ENCODE results near the gene MARVELD3. TPM values are rescaled to one million over a fixed set of nuclear protein-coding genes. Genes with fewer than 3 reads are reported as not detected.
A peak's percentile ranks its signal among the peaks of the same experiment; 100 is the strongest.
"Not testable (repeated sequence)": the region's sequence is repeated elsewhere in the genome, so short reads cannot be mapped to it uniquely, and the experiment has no call there.

The MARVELD3 gene
- total RNA-seq, 2 experiments from 2014 or later: not detected

- Mint-ChIP-seq H3K27me3 (no peaks in the 10 kb centered on the region), H3K9me3 (ENCODE audit: low read depth) (no peaks in the 10 kb centered on the region), H3K4me3 (no peak overlapping the region), H3K4me1 (peaks cover 8% of the 10 kb centered on the region), H3K27ac (no peak overlapping the region), H3K36me3 (peaks cover 13% of the 10 kb centered on the region)
- ATAC-seq: no peak
- no peak for DNase-seq
- CTCF ChIA-PET: interaction anchor here (1.4 to 1.7 kb wide), 2 partner anchors 59 to 292 kb away, joined by 6 to 7 read pairs; no protein-coding TSS in a partner anchor
Measured at GRCh38 chr16:71669926-71670536, 44.0 kb downstream of the MARVELD3 start.

GRCh38 chr16:71670537-71670936, 44.6 kb downstream of the MARVELD3 start:
- no peaks in the 10 kb centered on the region for H3K27me3 Mint-ChIP-seq
- H3K36me3 Mint-ChIP-seq: peaks cover 17% of the 10 kb centered on the region
- DNase-seq: no peak
- ATAC-seq: no peak
- H3K9me3 Mint-ChIP-seq (ENCODE audit: low read depth): no peaks in the 10 kb centered on the region
- H3K27ac Mint-ChIP-seq: no peak overlapping the region
- H3K4me3 Mint-ChIP-seq: no peak overlapping the region
- peaks cover 12% of the 10 kb centered on the region for H3K4me1 Mint-ChIP-seq
- CTCF ChIA-PET: interaction anchor here (1.4 to 1.7 kb wide), 2 partner anchors 59 to 292 kb away, joined by 6 to 7 read pairs; no protein-coding TSS in a partner anchor

GRCh38 chr16:71671165-71671564, 45.2 kb downstream of the MARVELD3 start:
- no peak for ATAC-seq
- Mint-ChIP-seq H3K36me3 (peaks cover 20% of the 10 kb centered on the region), H3K27me3 (no peaks in the 10 kb centered on the region), H3K4me1 (peaks cover 18% of the 10 kb centered on the region), H3K9me3 (ENCODE audit: low read depth) (no peaks in the 10 kb centered on the region), H3K4me3 (no peak overlapping the region), H3K27ac (no peak overlapping the region)
- CTCF ChIA-PET: interaction anchor here (1.7 kb wide), 1 partner anchor 60 kb away, joined by 7 read pairs; no protein-coding TSS in a partner anchor
- no peak for DNase-seq

GRCh38 chr16:71672125-71672524, 46.1 kb downstream of the MARVELD3 start:
- Mint-ChIP-seq H3K27ac (no peak overlapping the region), H3K9me3 (ENCODE audit: low read depth) (no peaks in the 10 kb centered on the region), H3K36me3 (peaks cover 23% of the 10 kb centered on the region), H3K4me3 (no peak overlapping the region), H3K4me1 (peaks cover 26% of the 10 kb centered on the region), H3K27me3 (no peaks in the 10 kb centered on the region)
- ATAC-seq (no peak), DNase-seq (no peak)
- CTCF ChIA-PET: interaction anchor here (0.8 kb wide), 1 partner anchor 10 kb away, joined by 4 read pairs; no protein-coding TSS in a partner anchor

GRCh38 chr16:71672803-71673581, 47.0 kb downstream of the MARVELD3 start:
- H3K27me3 Mint-ChIP-seq: no peaks in the 10 kb centered on the region
- no peak for DNase-seq
- no peak for ATAC-seq
- no peak overlapping the region for H3K4me3 Mint-ChIP-seq
- H3K36me3 Mint-ChIP-seq: peaks cover 25% of the 10 kb centered on the region
- H3K4me1 Mint-ChIP-seq: peaks cover 30% of the 10 kb centered on the region
- H3K9me3 Mint-ChIP-seq (ENCODE audit: low read depth): no peaks in the 10 kb centered on the region
- H3K27ac Mint-ChIP-seq: no peak overlapping the region
- CTCF ChIA-PET: interaction anchor here (0.8 kb wide), 1 partner anchor 9 kb away, joined by 4 read pairs; no protein-coding TSS in a partner anchor

GRCh38 chr16:71673582-71673973, 47.6 kb downstream of the MARVELD3 start:
- DNase-seq (no peak), ATAC-seq (no peak)
- Mint-ChIP-seq H3K9me3 (ENCODE audit: low read depth) (no peaks in the 10 kb centered on the region), H3K36me3 (peaks cover 25% of the 10 kb centered on the region), H3K27me3 (no peaks in the 10 kb centered on the region), H3K4me3 (no peak overlapping the region), H3K4me1 (peaks cover 30% of the 10 kb centered on the region), H3K27ac (no peak overlapping the region)
- CTCF ChIA-PET: no interaction called here

GRCh38 chr16:71674229-71674628, 48.2 kb downstream of the MARVELD3 start:
- Mint-ChIP-seq H3K4me3 (no peak overlapping the region), H3K27me3 (no peaks in the 10 kb centered on the region), H3K27ac (no peak overlapping the region), H3K4me1 (peaks cover 30% of the 10 kb centered on the region), H3K9me3 (ENCODE audit: low read depth) (no peaks in the 10 kb centered on the region), H3K36me3 (peaks cover 28% of the 10 kb centered on the region)
- CTCF ChIA-PET: no interaction called here
- DNase-seq: no peak
- no peak for ATAC-seq

- H3K27ac Mint-ChIP-seq: peak overlapping the region; percentile 50
- H3K4me3 Mint-ChIP-seq: no peak overlapping the region
- CTCF ChIA-PET: interaction anchor here (1.3 kb wide), 1 partner anchor 286 kb away, joined by 4 read pairs; no protein-coding TSS in a partner anchor
- no peak for ATAC-seq
- DNase-seq: no peak
- H3K27me3 Mint-ChIP-seq: no peaks in the 10 kb centered on the region
- H3K4me1 Mint-ChIP-seq: peaks cover 30% of the 10 kb centered on the region
- peaks cover 28% of the 10 kb centered on the region for H3K36me3 Mint-ChIP-seq
- no peaks in the 10 kb centered on the region for H3K9me3 Mint-ChIP-seq (ENCODE audit: low read depth)
Measured at GRCh38 chr16:71675380-71675779, 49.4 kb downstream of the MARVELD3 start.

- peak; percentile 79 for DNase-seq
- no peaks in the 10 kb centered on the region for H3K27me3 Mint-ChIP-seq
- H3K27ac Mint-ChIP-seq: peak overlapping the region; percentile 50
- H3K4me3 Mint-ChIP-seq: no peak overlapping the region
- peaks cover 29% of the 10 kb centered on the region for H3K36me3 Mint-ChIP-seq
- CTCF ChIA-PET: interaction anchor here (0.9 to 1.7 kb wide), 4 partner anchors 9 to 285 kb away, joined by 4 to 7 read pairs (median 4); no protein-coding TSS in a partner anchor
- peaks cover 30% of the 10 kb centered on the region for H3K4me1 Mint-ChIP-seq
- peak; percentile 78 for ATAC-seq
- H3K9me3 Mint-ChIP-seq (ENCODE audit: low read depth): no peaks in the 10 kb centered on the region
Measured at GRCh38 chr16:71676236-71676635, 50.3 kb downstream of the MARVELD3 start.

GRCh38 chr16:71681360-71681759, 55.4 kb downstream of the MARVELD3 start:
- H3K36me3 Mint-ChIP-seq: peaks cover 29% of the 10 kb centered on the region
- H3K9me3 Mint-ChIP-seq (ENCODE audit: low read depth): no peaks in the 10 kb centered on the region
- peaks cover 10% of the 10 kb centered on the region for H3K4me1 Mint-ChIP-seq
- ATAC-seq (no peak), DNase-seq (no peak)
- CTCF ChIA-PET: interaction anchor here (1.6 kb wide), 1 partner anchor 9 kb away, joined by 4 read pairs; no protein-coding TSS in a partner anchor
- no peak overlapping the region for H3K4me3 Mint-ChIP-seq
- no peak overlapping the region for H3K27ac Mint-ChIP-seq
- H3K27me3 Mint-ChIP-seq: no peaks in the 10 kb centered on the region

GRCh38 chr16:71684280-71684679, 58.3 kb downstream of the MARVELD3 start:
- not testable (repeated sequence) for DNase-seq; H3K27ac Mint-ChIP-seq; H3K4me3 Mint-ChIP-seq; ATAC-seq; H3K4me1 Mint-ChIP-seq; H3K27me3 Mint-ChIP-seq; H3K9me3 Mint-ChIP-seq (ENCODE audit: low read depth)
- CTCF ChIA-PET: interaction anchor here (1.6 kb wide), 1 partner anchor 8 kb away, joined by 4 read pairs; no protein-coding TSS in a partner anchor
- H3K36me3 Mint-ChIP-seq: peaks cover 24% of the 10 kb centered on the region
